HepG2 (cell line): Measurements from ENCODE around the gene TAS2R5. TPM values are rescaled to one million over a fixed set of nuclear protein-coding genes. Genes with fewer than 3 reads are reported as not detected.

Experiments used
- ATAC-seq: fragments of 200-7000 bp; cut with Tn5 transposase; 3 replicates; pipeline ENCODE4 v1.9.1; 2020; ENCODE audit warnings: mild to moderate bottlenecking, moderate library complexity
- BruUV-seq: library from RNA; stranded (reverse); fragments of 400-500 nt; replicated peaks from 2 replicates; lab custom pipeline; 2021; lab: Mats Ljungman, UMichigan
- CTCF ChIA-PET: fragments of 300-600 bp; formaldehyde crosslinking; extraction: SDS; loops from one replicate; lab custom pipeline; 2021; ENCODE audit warnings: low total read pairs, inconsistent platforms, low intra/inter-chr PET ratio; lab: Yijun Ruan, JAX
- POLR2A ChIA-PET: fragments of 350-600 bp; sonication (Branson Sonifier 250); formaldehyde crosslinking; loops from one replicate; lab custom pipeline; 2020; ENCODE audit warnings: antibody characterized with exemption, inconsistent platforms; lab: Yijun Ruan, JAX
- DNase-seq: peaks from one replicate; pipeline ENCODE4 v3.0.0-alpha.2; 2015; ENCODE audit warnings: low spot score
- FAIRE-seq: peaks from 3 replicates; lab custom pipeline; 2011; peaks lifted over from hg19 to GRCh38; lab: Jason Lieb, UNC
- H2AFZ ChIP-seq: one replicate; pipeline ENCODE4 v1.6.1; 2011; ENCODE audit warnings: low read length, inconsistent platforms
- H3K27ac ChIP-seq: fragments of 300-600 bp; 3 replicates; pipeline ENCODE4 v1.8.0; 2011; ENCODE audit warnings: mixed run types, mild to moderate bottlenecking, mixed read lengths, low read length, inconsistent platforms; ENCODE audit not compliant: insufficient read depth; ENCODE audit errors: extremely low read length
- H3K27me3 ChIP-seq, 2 experiments: fragments of 200-600 bp in 1 of 2; 2 replicates in 1 of 2; 3 replicates in 1 of 2; pipeline versions ENCODE4 v1.6.0 to v1.8.0; 2011; ENCODE audit warnings: low read length in 2 of 2, mild to moderate bottlenecking in 2 of 2, moderate library complexity in 2 of 2, inconsistent platforms in 1 of 2; ENCODE audit not compliant: insufficient read depth in 2 of 2, control insufficient read depth in 1 of 2
- H3K36me3 ChIP-seq, 2 experiments: fragments of 200-600 bp in 1 of 2; replicated peaks in 1 of 2; 2 replicates in 1 of 2; 3 replicates in 1 of 2; pipeline versions ENCODE4 v1.5.1 to v1.8.0; 2011; ENCODE audit warnings: low read length in 2 of 2, inconsistent platforms in 1 of 2; ENCODE audit not compliant: insufficient read depth in 2 of 2, control insufficient read depth in 1 of 2
- H3K4me1 ChIP-seq: 2 replicates; pipeline ENCODE4 v1.5.1; 2012; ENCODE audit warnings: low read length, inconsistent platforms; ENCODE audit not compliant: insufficient read depth
- H3K4me2 ChIP-seq: 2 replicates; pipeline ENCODE4 v1.6.0; 2011; ENCODE audit warnings: low read depth, low read length, inconsistent platforms
- H3K4me3 ChIP-seq, 3 experiments: fragments of 200-600 bp in 1 of 3; sonication (generic), shearing (Covaris generic) in 1 of 3; replicated peaks in 1 of 3; 2 replicates each; pipeline ENCODE4 v1.5.1; 2011 to 2016; ENCODE audit warnings: low read length in 3 of 3, inconsistent platforms in 2 of 3, low read depth in 2 of 3, mild to moderate bottlenecking in 2 of 3, control low read depth in 1 of 3, mixed read lengths in 1 of 3; ENCODE audit not compliant: insufficient read depth in 1 of 3
- H3K79me2 ChIP-seq: one replicate; pipeline ENCODE4 v1.6.1; 2011; ENCODE audit warnings: low read length, inconsistent platforms; ENCODE audit not compliant: insufficient read depth
- H3K9ac ChIP-seq: 2 replicates; pipeline ENCODE4 v1.6.0; 2011; ENCODE audit warnings: mild to moderate bottlenecking, low read depth, low read length, inconsistent platforms; ENCODE audit not compliant: insufficient read depth
- H3K9me3 ChIP-seq: 2 replicates; pipeline ENCODE4 v1.5.1; 2012; ENCODE audit warnings: mild to moderate bottlenecking, low read length
- H4K20me1 ChIP-seq: 2 replicates; pipeline ENCODE4 v1.6.0; 2011; ENCODE audit warnings: inconsistent platforms, mild to moderate bottlenecking, low read length, moderate library complexity; ENCODE audit not compliant: insufficient read depth
- ATF7 ChIP-seq, 2 experiments: fragments of 450-650 bp in 1 of 2; sonication (generic) in 1 of 2; formaldehyde crosslinking in 1 of 2; IDR thresholded peaks; 2 replicates each; pipeline versions ENCODE4 v1.4.0 to v1.6.1; 2016 to 2020; ENCODE audit warnings: antibody characterized with exemption in 1 of 2, mild to moderate bottlenecking in 1 of 2, missing genetic modification reagents in 1 of 2
- DMTF1 ChIP-seq: sonication (generic); formaldehyde crosslinking; IDR thresholded peaks from 2 replicates; pipeline ENCODE4 v1.4.0; 2020; ENCODE audit warnings: mild to moderate bottlenecking, missing genetic modification reagents
- ERF ChIP-seq: IDR thresholded peaks from 2 replicates; pipeline ENCODE4 v1.6.1; 2018; ENCODE audit warnings: missing biosample characterization, missing genetic modification reagents
- HMG20A ChIP-seq: IDR thresholded peaks from 2 replicates; pipeline ENCODE4 v1.6.1; 2016; ENCODE audit warnings: borderline replicate concordance
- NAIF1 ChIP-seq: sonication (generic); formaldehyde crosslinking; IDR thresholded peaks from 2 replicates; pipeline ENCODE4 v1.5.0; 2020; ENCODE audit warnings: mild to moderate bottlenecking, missing genetic modification reagents, borderline replicate concordance
- TRAFD1 ChIP-seq: sonication (generic); formaldehyde crosslinking; IDR thresholded peaks from 2 replicates; pipeline ENCODE4 v1.5.1; 2020; ENCODE audit warnings: missing genetic modification reagents, mild to moderate bottlenecking, borderline replicate concordance
- ZNF230 ChIP-seq: sonication (generic); formaldehyde crosslinking; IDR thresholded peaks from 2 replicates; pipeline ENCODE4 v1.4.0; 2020; ENCODE audit warnings: mild to moderate bottlenecking, missing genetic modification reagents
- ZNF607 ChIP-seq: sonication (generic); formaldehyde crosslinking; IDR thresholded peaks from 2 replicates; pipeline ENCODE4 v1.5.1; 2020; ENCODE audit warnings: missing genetic modification reagents, mild to moderate bottlenecking, borderline replicate concordance
- ZNF709 ChIP-seq: sonication (generic); formaldehyde crosslinking; IDR thresholded peaks from 2 replicates; pipeline ENCODE4 v1.5.0; 2020; ENCODE audit warnings: mild to moderate bottlenecking, missing genetic modification reagents
- ZNF781 ChIP-seq: sonication (generic); formaldehyde crosslinking; IDR thresholded peaks from 2 replicates; pipeline ENCODE4 v1.5.1; 2020; ENCODE audit warnings: borderline replicate concordance, mild to moderate bottlenecking, missing genetic modification reagents; ENCODE audit errors: not compliant biosample characterization
- WGBS: methylation state at CpG from one replicate; pipeline ENCODE4 v1.1.6; 2017; ENCODE audit warnings: low lambda C conversion rate; 5-methylcytosine and 5-hydroxymethylcytosine counted together
- in situ Hi-C: cut with HindIII; loops from 2 replicates; pipeline ENCODE4 v1.10.0; 2017; ENCODE audit warnings: low pct_unique_long_range_greater_than_20kb; ENCODE audit not compliant: extremely low pct_ligation_motif_present
- intact Hi-C: fragments of 100-400 bp; cut with micrococcal nuclease; formaldehyde crosslinking; loops from one replicate; pipeline ENCODE4 v1.10.0; 2022; ENCODE audit not compliant: unreplicated experiment
- polyA plus RNA-seq, 8 experiments: library from polyadenylated mRNA; depleted of rRNA in 3 of 8; stranded (reverse) in 7 of 8; unstranded in 1 of 8; fragments of >200 nt; fragmentation: Illumina TruSeq in 4 of 8; extraction: Trizol in 4 of 8; gene quantifications; 2 replicates each; pipeline versions ENCODE4 v1.2.1 to v1.2.3, GENCODE V29; 2011 to 2016; ENCODE audit warnings: low read depth in 4 of 8, missing spikeins in 1 of 8, mixed read lengths in 1 of 8; ENCODE audit not compliant: insufficient read depth in 1 of 8
- total RNA-seq, 5 experiments: library from RNA; depleted of rRNA; stranded (reverse); fragments of >200 nt; fragmentation: Illumina TruSeq; extraction: Trizol; gene quantifications; 2 replicates each; pipeline ENCODE4 v1.2.3, GENCODE V29; 2016; ENCODE audit warnings: low read depth in 1 of 5

The TAS2R5 gene
- total and polyA plus RNA-seq, 2 of the 13 experiments (the other 11 are each of a cell fraction or from before 2014, with no cell fraction given), result 1.7 to 2.9 TPM

GRCh38 chr7:141742229-141742628 lies 47.8 kb upstream of the TAS2R5 start:
- WGBS, result 75% methylated on average over 1 of the region's 1 CpG
- POLR2A ChIA-PET, result no interaction called here
- H3K9ac ChIP-seq, result no peak overlapping the region
- TF ChIP-seq ZNF709 (CRISPR knock-in tag) (no peak), DMTF1 (CRISPR knock-in tag) (no peak), ZNF230 (CRISPR knock-in tag) (no peak), ZNF781 (CRISPR knock-in tag) (no peak), ATF7 (IDR thresholded peaks at IDR 0.05) (no peak), ATF7 (CRISPR knock-in tag; IDR thresholded peaks at IDR 0.05) (no peak)
- TF ChIP-seq, all 625 proteins: peak for 0
- in situ Hi-C loops, result no loop called here
- ATAC-seq (no peak), FAIRE-seq (no peak), DNase-seq (no peak)
- no TSS peak for BruUV-seq
- Histone ChIP-seq H3K4me1 (peaks cover 23% of the 10 kb centered on the region), H3K27ac (no peak overlapping the region), H3K4me2 (no peak overlapping the region), H2AFZ (no peak overlapping the region), H4K20me1 (no peaks in the 10 kb centered on the region), H3K79me2 (peaks cover 32% of the 10 kb centered on the region), H3K9me3 (no peaks in the 10 kb centered on the region), H3K27me3 (no peaks in the 10 kb centered on the region; a peak in 1 of 5 replicates), H3K36me3 (peaks cover 20 to 61% of the 10 kb centered on the region in 2 experiments), H3K4me3 (no peak overlapping the region)
- CTCF ChIA-PET, result no interaction called here
- intact Hi-C loops, result no loop called here

- Histone ChIP-seq H3K4me2 (no peak overlapping the region), H3K4me1 (peaks cover 21% of the 10 kb centered on the region), H3K9me3 (no peaks in the 10 kb centered on the region), H3K79me2 (peaks cover 21% of the 10 kb centered on the region), H3K27ac (no peak overlapping the region), H3K27me3 (no peaks in the 10 kb centered on the region), H3K4me3 (no peak overlapping the region), H3K36me3 (peaks cover 20 to 70% of the 10 kb centered on the region in 2 experiments), H4K20me1 (no peaks in the 10 kb centered on the region), H3K9ac (no peak overlapping the region), H2AFZ (no peak overlapping the region)
- DNase-seq (no peak), FAIRE-seq (no peak), ATAC-seq (no peak)
- no peak for TF ChIP-seq TRAFD1
- no peak for TF ChIP-seq ZNF607 (CRISPR knock-in tag)
- no peak for TF ChIP-seq ERF
- no peak for TF ChIP-seq NAIF1 (CRISPR knock-in tag)
- TF ChIP-seq HMG20A (CRISPR knock-in tag), result no peak
- POLR2A ChIA-PET, result no interaction called here
- in situ Hi-C loops, result no loop called here
- CTCF ChIA-PET, result no interaction called here
- 94% methylated on average over 2 of the region's 2 CpGs for WGBS
- intact Hi-C loops, result no loop called here
- BruUV-seq, result no TSS peak
Measured at GRCh38 chr7:141744131-141744530, 45.9 kb upstream of the TAS2R5 start.
